Thyroid gland (tissue), 4 donors: Measurements from ENCODE around the gene SMARCC2.

Experiments used
- POLR2A ChIP-seq, 2 donors: fragments of 450-650 bp; IDR thresholded peaks; one replicate each; pipeline ENCODE4 v1.6.1; 2017; ENCODE audit warnings: antibody characterized with exemption in 2 of 2, mild to moderate bottlenecking in 2 of 2, moderate library complexity in 1 of 2
- TF ChIP-seq, protein P1 (sequence below), 6 experiments: fragments of 200-600 bp in 3 of 6; fragments of 450-650 bp in 3 of 6; sonication (generic) in 3 of 6; IDR thresholded peaks; one replicate each; pipeline ENCODE4 v1.5.1; 2016 to 2019; ENCODE audit warnings: antibody characterized with exemption in 6 of 6, mild to moderate bottlenecking in 2 of 6, inconsistent platforms in 1 of 6, moderate library complexity in 1 of 6

DNA sequence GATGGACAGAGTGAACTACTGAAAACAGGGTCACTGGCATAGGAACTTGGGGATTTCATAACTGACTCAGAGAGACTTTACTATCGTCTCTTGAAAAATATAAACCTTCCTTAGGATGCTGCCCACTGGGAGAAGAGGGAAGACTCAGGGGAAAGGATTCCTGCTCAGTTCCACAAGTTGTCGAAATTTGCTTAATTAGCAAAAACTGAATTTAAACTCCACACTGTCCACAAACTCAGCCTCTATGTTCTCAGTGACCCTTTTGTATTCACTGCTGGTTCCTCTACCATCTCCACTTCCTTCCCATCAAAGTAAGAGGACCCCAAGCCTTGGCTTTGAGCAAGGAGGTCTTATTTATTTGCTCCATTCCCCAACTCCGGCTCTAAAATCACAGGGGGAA lies 44.1 kb downstream of the SMARCC2 start:
- TF ChIP-seq, protein P1, sequence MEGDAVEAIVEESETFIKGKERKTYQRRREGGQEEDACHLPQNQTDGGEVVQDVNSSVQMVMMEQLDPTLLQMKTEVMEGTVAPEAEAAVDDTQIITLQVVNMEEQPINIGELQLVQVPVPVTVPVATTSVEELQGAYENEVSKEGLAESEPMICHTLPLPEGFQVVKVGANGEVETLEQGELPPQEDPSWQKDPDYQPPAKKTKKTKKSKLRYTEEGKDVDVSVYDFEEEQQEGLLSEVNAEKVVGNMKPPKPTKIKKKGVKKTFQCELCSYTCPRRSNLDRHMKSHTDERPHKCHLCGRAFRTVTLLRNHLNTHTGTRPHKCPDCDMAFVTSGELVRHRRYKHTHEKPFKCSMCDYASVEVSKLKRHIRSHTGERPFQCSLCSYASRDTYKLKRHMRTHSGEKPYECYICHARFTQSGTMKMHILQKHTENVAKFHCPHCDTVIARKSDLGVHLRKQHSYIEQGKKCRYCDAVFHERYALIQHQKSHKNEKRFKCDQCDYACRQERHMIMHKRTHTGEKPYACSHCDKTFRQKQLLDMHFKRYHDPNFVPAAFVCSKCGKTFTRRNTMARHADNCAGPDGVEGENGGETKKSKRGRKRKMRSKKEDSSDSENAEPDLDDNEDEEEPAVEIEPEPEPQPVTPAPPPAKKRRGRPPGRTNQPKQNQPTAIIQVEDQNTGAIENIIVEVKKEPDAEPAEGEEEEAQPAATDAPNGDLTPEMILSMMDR (IDR thresholded peaks at IDR 0.05): no peak
- no peak for TF ChIP-seq POLR2A (IDR thresholded peaks at IDR 0.05)
